NT2/D1 (cell line): ENCODE results near the gene SLC35F3.

Experiments used
- SUZ12 ChIP-seq: IDR thresholded peaks from 2 replicates; pipeline ENCODE4 v1.6.1; 2011; ENCODE audit not compliant: insufficient read length, insufficient read depth; ENCODE audit errors: extremely low read depth
- YY1 ChIP-seq: IDR thresholded peaks from 2 replicates; pipeline ENCODE4 v1.6.1; 2011; ENCODE audit not compliant: insufficient read length, insufficient read depth
- ZNF274 ChIP-seq: IDR thresholded peaks from 2 replicates; pipeline ENCODE4 v1.6.1; 2011; ENCODE audit warnings: mild to moderate bottlenecking, low read depth, low read length

DNA sequence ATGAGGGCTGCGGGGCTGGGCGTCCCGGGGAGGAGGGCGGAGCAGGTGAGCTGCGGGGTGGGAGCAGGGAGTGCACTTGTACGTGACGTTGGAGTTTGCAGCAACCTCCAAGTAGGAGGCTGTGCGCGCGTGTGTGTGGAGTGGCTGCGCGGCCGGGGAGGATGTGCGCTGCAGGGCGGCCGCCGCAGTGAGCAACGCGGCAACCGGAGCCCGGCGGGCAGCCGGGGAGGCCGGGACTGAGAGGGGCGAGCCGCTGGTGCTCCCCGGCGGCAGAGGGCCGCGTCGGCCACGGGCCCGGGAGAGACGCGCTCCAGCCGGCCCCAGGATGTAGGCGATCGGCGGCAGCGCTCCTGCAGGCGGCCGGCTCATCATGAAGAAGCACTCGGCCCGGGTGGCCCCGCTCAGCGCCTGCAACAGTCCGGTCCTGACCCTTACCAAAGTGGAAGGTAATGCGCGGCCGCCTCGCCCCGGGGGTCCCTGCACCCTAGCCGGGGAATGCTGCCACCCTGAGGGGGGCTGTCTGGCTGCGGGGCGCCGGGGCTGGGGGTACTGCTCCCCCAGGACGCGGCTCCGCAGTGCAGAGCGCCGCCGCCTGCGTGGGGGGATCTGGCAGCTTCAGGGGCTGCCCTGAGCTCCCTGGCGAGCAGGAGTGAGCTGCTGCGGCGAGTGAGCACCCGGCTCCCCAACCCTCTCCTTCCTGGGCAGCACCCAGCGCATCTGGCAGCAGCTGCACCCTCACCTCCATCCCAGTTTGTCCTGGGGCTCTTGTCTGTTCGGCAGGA, 309.8 kb downstream of the SLC35F3 start:
- TF ChIP-seq YY1: no peak
- peak; percentile 37 for TF ChIP-seq SUZ12
- no peak for TF ChIP-seq ZNF274
